DMS153 treated with DMSO at 0.1 percent for 48 hours (cell line): ENCODE results near the gene SENP6.

Experiments
- DNase-seq: peaks from one replicate; lab custom pipeline; 2025; ENCODE audit not compliant: unreplicated experiment; lab: John Stamatoyannopoulos, UW

SENP6 gene

DNA sequence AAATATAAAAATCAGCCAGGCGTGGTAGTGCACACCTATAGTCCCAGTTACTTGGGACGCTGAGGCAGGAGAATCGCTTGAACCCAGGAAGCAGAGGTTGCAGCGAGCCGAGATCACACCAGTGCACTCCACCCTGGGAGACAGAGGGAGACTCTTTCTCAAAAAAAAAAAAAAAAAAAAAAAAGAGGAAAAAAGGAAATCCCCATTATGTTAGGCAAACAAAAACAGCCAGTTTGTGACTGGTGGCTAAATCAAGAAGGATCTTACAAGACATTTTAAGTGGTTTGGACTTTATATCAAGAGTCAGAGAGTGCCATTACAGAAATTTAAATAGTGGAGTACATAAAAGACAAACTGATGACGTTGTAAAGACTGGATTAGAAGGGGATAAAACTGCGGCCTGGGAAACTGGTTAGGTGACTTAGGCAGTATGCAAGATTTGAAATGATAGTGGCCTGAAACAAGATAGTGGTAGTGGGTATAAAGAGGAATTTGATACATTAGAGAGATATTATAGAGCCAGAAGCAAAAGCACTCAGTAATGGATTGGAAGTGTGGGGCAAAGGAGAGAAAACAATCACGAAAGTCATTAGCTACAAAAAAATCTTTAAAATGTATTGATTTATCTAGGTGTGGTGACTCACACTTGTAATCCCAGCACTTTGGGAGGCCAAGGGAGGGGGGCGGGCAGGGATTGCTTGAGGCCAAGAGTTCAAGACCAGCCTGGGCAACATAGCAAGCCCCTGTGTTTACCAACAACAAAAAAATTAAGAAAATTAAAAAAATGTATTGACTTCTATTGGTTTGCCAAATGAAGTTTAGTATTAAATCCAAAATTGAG lies 145.7 kb downstream of the SENP6 start:
- DNase-seq: no peak

GRCh38 chr6:75748003-75748742 lies 146.5 kb downstream of the SENP6 start:
- DNase-seq: no peak

- peak; percentile 75 for DNase-seq
These were observed 147.3 kb downstream of the SENP6 start, which contains the start of gene MYO6 for GRCh38 chr6:75748743-75749538. TSS of gene MYO6 (plus strand) at chr6:75749239. CDS start at chr6:75817548, 68,309 bp downstream.

- DNase-seq: no peak
These were observed 149.8 kb downstream of the SENP6 start for GRCh38 chr6:75751443-75751842.

DNA sequence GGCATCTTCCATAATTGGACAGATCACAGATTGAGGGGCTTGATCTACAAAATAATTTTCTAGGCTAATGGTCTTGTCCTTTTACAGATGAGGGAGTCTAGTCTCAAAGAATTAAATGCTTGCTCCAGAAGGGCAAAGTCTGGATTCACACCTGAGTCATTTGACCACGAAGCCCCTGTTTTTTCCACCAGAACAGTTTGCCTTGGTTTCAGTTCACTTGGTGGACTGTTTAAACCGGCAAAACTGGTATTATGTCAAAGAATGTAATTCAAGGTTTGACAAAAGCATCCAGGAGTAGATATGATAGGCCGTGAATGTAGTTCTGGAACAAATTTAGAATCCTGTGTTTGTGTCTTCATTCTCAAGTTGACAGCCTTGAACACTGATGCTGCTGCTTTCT lies 150.7 kb downstream of the SENP6 start:
- no peak for DNase-seq

- DNase-seq: no peak
These were observed 154.0 kb downstream of the SENP6 start for GRCh38 chr6:75755704-75756103.

GRCh38 chr6:75757295-75757694 lies 155.6 kb downstream of the SENP6 start:
- DNase-seq: no peak

- DNase-seq: no peak
These were observed 156.4 kb downstream of the SENP6 start for GRCh38 chr6:75758061-75758460.

GRCh38 chr6:75759207-75759606 lies 157.5 kb downstream of the SENP6 start:
- DNase-seq: no peak

DNA sequence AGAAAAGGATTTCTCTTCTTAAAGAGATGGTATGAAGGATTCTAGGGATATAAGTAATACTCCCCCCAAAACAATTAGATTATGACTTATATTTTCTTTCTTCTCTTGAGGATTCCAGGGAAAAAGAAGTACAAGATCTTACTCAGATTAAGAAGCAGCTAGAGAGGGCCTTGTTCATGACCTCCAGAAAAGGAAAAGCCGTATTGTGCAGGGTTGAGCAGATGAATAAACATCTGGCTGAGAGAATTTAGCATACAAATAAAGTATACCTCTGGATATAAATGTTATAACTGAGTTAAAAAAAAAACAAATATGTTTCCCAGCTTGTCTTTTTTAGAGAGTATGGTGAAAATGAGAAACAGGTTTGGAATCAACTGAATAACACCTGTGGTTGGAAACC lies 158.6 kb downstream of the SENP6 start:
- DNase-seq: no peak

GRCh38 chr6:75761489-75761888 lies 159.8 kb downstream of the SENP6 start:
- no peak for DNase-seq

- no peak for DNase-seq
These were observed 160.4 kb downstream of the SENP6 start for GRCh38 chr6:75762063-75762462.

GRCh38 chr6:75766387-75766786 lies 164.7 kb downstream of the SENP6 start:
- DNase-seq: no peak
